GM19351 (cell line): ENCODE measurements around the gene HOXB13.

Experiments
- ATAC-seq: cut with Tn5 transposase; IDR thresholded peaks from one replicate; pipeline ENCODE4 v1.9.1; 2021; ENCODE audit warnings: mild to moderate bottlenecking, moderate library complexity; ENCODE audit not compliant: unreplicated experiment

Gene HOXB13

DNA sequence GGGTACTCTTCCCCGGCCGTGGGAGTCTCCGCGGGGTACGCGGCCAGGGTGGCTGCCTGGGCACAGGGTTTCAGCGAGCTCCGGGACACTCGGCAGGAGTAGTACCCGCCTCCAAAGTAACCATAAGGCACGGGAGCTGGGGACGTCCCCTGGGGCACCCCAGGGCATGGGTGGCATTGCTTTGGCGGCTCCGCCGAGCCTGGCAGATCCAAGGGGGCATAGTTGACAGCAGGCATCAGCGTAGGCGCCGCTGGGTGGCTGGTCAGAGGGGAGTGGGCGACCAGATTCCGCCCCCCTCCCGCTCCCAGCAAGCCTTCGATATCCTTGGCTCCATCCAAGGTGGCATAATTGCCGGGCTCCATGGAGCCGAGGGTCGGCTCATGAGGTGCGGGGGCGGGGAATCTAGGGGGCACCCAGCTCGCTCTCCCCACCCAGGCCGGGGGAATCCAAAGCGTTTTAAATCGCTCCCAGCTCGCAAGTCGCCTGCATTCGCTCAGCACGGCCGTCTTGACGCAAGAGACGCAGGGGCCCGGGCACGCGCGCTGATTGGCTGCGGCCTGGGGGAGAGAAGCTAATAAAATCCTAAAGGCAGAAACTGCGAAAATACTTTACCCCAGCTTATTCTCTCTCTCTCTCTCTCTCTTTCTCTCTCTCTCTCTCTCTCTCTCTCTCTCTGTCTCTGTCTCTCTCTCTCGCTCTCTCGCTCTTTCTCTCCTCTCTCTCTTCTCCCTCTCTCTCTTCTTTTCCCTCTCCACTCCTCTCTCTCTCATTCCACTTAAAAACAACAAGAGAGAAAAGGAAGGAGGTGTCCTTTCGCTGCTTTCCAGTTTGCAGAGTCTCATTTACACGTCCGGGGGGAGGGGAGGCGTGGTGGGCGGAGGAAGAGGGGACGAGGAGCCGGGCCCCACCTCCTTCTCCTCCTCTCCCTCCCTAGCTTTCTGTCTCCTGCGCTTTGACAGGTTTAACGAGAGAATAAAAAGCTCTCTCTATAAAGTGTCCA, at the start of gene HOXB13:
TSS of gene HOXB13 (minus strand) at position 519 of the 1,000 bp plus-strand sequence. CDS start at position 362, 157 bp downstream.
- ATAC-seq = no peak

DNA sequence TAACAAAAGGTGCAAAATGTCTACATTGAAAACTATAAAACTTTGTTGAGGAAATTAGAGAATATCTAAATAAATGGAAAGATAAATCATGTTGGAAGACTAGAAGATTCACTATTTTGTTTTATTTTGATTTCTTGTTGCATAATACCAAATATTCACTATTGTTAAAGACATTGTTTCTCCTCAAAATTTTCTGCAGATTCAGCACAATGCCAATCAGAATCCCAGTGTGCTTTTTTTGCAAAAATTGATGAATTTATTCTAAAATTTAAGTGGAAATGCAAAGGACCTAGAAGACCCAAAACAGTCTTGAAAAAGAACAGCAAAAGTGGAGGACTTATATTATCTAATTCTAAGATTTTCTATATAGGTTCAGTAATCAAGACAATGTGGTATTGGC, 48.1 kb upstream of the HOXB13 start:
- no peak for ATAC-seq

- no peak for ATAC-seq
These were observed 44.7 kb upstream of the HOXB13 start for GRCh38 chr17:48773245-48773644.

DNA sequence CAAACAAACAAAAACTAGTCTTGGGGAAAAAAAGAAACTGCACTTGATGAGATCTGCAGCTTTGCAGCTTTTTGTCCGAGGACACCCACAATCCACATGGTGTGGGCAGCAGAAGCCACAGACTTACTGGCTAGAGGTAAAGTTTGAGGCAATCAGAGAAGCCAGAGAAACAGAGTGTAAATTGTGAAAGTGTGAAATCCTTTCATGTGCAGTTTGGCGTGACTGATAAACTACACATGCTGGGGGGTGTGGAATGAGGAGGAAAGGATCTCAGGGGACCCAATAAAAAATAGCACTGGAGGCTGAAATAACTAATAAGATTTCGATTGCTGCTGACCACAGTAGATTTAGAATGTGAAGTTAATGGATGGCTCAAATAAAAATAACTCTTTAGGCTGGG, 42.4 kb upstream of the HOXB13 start:
- no peak for ATAC-seq

GRCh38 chr17:48769009-48769675, 40.6 kb upstream of the HOXB13 start:
- no peak for ATAC-seq

- no peak for ATAC-seq
These were observed 38.8 kb upstream of the HOXB13 start for GRCh38 chr17:48767263-48767774.

DNA sequence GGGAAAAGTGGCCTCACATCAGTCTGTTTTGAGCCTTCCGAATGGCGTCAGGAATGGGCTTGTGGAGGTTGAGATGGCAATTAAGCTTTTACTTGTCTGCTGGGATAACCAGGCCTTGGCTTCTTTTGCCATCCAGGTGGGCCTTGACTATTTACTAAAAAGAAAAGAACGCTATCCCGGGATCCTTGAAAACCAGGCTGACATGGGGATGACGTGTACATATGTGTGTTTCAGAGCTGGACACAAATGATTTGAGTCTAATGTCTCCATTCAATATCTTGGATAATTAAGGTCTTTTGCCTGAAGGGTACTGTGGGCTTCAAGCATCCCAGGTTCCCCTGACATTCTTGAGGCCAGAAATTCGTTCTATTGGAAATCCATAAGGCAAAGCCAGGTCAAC, 32.6 kb upstream of the HOXB13 start:
- ATAC-seq = no peak

DNA sequence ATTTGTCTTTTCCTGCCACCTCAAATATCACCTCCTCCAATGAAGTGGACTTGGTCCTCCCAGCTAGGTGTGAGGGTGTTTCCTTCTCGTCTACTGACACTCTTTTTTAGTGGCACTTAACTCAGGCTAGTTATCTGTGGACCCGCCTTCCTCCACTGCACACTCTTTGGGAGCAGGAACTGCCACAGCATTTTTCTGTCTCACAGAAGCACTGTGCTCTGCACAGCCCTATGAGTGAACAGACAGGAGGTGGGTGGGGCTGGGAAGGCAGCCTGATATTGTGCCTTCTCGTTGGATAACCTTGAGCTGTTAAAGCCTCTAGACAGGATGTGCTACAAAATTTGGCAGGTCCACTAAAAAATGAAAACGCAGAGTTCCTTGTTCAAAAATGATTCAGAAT, 31.9 kb upstream of the HOXB13 start:
- no peak for ATAC-seq

- ATAC-seq = no peak
These were observed 30.7 kb upstream of the HOXB13 start for GRCh38 chr17:48759288-48759687.

- no peak for ATAC-seq
These were observed 29.0 kb upstream of the HOXB13 start for GRCh38 chr17:48757524-48757961.

GRCh38 chr17:48756830-48757251, 28.3 kb upstream of the HOXB13 start:
- ATAC-seq = no peak

GRCh38 chr17:48755356-48755755, 26.8 kb upstream of the HOXB13 start:
- ATAC-seq = no peak

DNA sequence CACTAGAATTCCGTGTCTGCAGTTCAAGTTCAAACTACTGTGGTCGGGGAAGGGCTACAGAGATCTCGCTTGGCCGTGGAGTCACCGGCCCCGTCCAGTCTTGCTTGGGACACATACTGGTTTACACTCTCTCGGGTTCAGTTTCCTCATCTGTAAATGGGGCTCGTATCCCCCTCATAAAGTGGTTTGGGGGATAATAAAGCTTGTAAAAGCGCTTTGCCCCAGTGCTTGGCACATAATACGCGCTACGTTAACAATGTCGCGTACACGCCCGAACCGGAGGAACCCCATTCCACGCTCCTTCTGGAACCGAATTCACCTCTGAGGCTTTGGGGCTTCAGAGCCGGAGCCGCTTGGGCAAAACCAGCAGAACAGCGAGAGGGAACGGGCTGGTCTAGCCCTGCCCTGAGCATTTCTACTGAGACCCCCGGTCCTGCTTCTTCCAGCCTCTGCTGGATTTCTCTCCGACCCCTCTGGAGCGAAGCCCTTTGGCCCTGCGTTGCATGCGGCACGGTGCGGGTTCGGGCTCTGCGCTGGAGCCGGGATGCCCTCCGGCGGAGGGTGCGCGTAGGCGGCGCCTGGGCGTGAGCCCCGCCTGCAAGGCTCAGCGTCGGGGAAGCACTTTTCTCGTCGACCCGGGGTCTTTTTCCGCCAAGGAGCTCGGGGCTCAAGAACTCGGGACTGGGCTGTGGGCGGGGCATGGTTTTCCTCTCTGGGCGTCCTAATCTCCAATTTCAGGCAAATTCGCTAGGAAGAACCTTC, 26.1 kb upstream of the HOXB13 start:
- no peak for ATAC-seq

GRCh38 chr17:48753794-48754499, 25.4 kb upstream of the HOXB13 start:
- no peak for ATAC-seq

- ATAC-seq = no peak
These were observed 24.1 kb upstream of the HOXB13 start for GRCh38 chr17:48752399-48753288.

- ATAC-seq = no peak
These were observed 23.3 kb upstream of the HOXB13 start for GRCh38 chr17:48751733-48752398.

- no peak for ATAC-seq
These were observed 22.6 kb upstream of the HOXB13 start for GRCh38 chr17:48751172-48751571.

DNA sequence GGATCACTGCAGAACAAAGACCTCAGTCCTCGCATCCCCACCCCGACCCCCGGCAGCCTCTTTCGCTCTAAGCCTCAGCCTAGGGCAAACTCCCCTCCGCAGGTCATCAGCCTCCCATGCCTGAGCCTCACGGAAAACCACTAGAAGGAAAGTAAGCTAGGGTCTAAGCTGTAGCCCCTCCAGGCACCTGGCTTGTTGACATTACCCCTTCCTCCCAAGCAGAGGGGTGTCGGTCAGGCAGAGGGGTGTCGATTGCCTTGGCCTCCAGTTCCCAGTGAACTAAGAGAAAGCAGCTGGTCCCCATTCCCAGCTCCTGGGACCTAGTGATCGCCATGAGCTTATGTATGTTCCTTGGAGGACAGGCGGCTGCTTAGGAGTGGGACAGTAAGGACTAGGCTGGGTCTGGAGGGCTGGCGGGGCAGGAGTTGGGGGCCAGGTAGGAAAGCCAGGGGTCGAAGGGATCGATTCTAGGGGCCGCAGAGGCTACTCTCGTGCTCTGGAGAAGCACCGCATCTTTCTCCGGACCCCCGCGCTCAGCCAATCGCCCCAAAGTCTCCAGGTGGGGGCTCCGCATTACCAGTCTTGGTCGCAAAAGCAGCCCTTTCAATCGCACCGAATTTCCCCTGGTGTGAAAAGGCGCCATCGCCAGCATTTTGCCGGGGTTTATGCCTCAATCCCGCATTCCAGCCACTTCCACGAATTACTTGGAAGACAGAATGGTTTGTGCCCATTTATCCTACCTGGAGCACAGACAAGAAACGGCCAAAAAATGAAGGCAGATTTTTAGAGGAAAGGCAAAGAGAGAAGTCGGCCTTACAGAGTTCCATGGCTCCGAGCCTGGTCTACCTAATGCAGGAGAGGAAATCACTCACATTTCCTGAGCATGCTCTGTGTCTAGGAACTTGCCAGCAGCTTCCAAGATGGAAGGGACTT, 21.3 kb upstream of the HOXB13 start:
- no peak for ATAC-seq
